ENCODE measurements around the gene NSMCE4A. TPM values are rescaled to one million over a fixed set of nuclear protein-coding genes. Genes with fewer than 3 reads are reported as not detected.
"Not testable (repeated sequence)": the region's sequence is repeated elsewhere in the genome, so short reads cannot be mapped to it uniquely, and the experiment has no call there.

Gene NSMCE4A
- total RNA-seq, 1 experiment from 2014 or later, result 62.4 TPM

DNA sequence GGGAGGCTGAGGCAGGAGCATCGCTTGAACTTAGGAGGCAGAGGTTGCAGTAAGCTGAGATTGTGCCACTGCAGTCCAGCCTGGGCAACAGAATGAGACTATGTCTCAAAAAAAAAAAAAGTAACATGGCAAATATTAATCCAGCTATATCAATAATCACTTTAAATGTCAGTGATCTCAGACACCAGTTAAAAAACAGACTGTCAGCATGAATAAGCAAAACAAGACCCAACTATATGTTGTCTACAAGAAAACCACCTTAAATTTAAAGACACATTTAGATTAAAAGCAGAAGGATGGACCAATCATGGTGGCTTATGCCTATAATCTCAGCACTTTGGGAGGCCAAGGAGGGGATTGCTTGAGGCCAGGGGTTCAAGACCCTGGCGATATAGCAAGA, 38.7 kb downstream of the NSMCE4A start:
- no peak for DNase-seq (ENCODE audit: low spot score)

DNA sequence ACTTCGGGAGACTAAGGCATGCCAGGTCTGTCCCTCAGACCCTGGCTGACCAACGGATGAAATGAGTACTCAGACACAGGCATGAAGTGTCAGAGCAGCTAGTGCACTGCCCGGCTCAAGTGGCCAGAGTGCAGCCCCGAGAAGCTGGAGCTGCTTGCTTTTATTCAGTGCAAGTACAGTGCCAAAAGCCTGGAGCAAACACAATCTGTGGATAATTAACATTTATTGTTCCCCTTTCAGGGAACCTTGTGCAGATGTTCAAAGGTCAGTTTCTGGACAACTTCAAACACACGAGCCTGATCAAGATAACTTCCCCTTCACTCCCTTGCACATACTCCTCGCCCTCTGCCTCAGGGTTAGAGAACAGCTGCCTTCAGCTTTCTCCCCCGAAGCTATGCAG, 39.3 kb downstream of the NSMCE4A start:
- no peak for DNase-seq (ENCODE audit: low spot score)

DNA sequence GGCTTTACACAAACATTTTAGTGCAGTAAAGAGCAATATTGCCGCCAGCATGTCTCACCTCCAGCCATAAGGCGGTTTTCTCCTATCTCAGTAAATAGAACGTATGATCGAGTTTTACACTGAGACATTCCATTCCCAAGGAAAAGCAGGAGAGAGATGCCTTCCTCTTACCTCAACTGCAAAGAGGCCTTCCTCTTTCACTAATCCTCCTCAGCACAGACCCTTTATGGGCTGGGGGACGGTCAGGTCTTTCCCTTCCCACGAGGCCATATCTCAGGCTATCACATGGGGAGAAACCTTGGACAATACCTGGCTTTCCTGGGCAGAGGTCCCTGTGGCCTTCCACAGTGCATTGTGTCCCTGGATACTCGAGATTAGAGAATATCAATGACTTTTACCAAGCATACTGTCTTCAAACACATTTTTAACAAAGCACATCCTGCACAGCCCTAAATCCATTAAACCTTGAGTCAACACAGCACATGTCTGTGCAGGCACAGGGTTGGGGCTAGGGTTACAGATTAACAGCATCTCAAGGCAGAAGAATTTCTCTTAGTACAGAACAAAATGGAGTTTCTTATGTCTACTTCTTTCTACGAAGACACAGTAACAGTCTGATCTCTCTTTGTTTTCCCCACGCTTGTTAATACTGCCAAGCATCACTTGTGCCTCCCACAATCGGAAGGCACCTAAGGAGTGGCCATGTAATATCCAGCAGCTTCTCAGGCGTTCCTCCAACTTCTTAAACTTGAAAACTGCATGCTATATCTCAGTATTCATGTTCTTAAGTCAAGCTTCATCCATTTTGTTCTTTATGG, 44.5 kb downstream of the NSMCE4A start:
- DNase-seq (ENCODE audit: low spot score), result not testable (repeated sequence)

DNA sequence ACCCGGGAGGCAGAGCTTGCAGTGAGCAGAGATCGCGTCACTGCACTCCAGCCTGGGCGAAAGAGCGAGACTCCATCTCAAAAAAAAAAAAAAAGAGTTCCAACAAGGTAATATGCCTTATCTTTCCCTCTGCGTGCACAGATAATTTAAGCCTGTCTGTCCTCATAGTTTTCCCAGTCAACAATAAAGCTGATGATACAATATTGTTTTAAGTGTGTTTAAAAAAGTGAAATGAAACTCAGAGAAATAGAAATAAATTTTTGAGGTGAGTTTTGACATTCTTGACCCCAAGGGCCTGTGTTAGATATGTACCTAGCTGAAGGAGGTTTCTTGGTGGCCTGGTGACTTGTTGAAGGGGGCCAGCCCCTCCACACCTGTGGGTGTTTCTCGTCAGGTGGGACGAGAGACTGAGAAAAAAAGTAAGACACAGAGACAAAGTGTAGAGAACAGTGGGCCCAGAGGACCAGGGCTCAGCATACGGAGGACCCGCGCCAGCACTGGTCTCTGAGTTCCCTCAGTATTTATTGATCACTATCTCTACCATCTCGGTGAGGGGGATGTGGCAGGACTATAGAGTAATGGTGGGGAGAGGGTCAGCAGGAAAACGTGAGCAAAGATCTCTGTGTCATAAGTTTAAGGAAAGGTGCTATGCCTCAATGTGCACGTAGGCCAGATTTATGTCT, 45.3 kb downstream of the NSMCE4A start:
- not testable (repeated sequence) for DNase-seq (ENCODE audit: low spot score)

DNA sequence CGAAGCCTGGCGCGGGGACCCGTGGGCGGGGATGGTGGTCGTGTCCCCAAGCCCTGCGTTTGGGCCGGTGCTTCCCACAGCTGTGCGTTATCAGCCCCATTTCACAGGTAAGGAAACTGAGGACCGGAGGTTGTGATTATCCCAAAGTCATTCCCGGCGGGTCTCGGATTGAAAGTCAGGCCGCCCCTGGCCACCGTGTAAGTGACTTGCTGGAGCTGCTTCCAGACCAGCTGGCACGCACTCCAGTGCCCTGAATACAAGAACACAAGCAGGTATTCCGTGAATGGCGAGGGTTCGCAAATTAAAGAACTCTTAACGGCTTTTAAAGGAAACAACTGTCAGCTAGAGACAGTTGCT, 46.5 kb downstream of the NSMCE4A start:
- DNase-seq (ENCODE audit: low spot score), result peak; percentile 17

DNA sequence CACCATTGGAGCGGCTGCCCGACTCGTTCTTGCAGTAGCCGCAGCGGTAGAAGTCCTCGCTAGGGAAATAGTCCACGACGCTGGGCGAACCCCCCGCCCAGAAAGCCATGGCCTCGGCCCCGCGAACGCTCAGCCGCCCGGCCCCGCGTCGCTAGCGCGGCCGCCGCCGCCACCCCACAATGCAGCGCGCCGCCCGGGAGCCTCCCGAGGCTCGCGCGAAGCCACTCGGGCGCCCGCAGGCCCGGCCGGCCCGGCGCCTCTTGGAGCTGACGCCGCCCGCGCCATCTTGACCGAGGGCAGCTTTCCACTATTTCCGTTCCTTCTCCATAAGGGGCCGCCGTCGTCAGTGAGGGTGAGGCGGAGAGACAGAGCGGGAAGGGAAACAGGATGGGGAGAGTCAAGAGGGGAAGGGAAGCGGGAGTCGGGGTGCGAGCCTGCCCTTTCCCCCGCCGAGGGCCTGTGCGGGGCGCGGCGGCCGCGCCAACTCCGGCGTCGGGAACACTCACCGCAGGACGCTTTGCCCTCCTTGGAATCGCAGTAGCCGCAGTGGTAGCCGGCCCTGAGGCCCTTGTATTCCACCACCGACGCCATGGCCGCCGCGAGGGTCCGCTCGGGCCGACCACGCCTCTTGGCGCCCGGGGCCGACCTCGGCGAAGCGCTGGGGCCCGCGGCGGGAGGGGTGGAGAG, 47.0 kb downstream of the NSMCE4A start, which contains the start of gene ATE1:
Gene ATE1 (minus strand): TSS at position 191 of the 687 bp plus-strand sequence. CDS start 82 bp downstream, at position 109.
- peak; percentile 84 for DNase-seq (ENCODE audit: low spot score)

DNA sequence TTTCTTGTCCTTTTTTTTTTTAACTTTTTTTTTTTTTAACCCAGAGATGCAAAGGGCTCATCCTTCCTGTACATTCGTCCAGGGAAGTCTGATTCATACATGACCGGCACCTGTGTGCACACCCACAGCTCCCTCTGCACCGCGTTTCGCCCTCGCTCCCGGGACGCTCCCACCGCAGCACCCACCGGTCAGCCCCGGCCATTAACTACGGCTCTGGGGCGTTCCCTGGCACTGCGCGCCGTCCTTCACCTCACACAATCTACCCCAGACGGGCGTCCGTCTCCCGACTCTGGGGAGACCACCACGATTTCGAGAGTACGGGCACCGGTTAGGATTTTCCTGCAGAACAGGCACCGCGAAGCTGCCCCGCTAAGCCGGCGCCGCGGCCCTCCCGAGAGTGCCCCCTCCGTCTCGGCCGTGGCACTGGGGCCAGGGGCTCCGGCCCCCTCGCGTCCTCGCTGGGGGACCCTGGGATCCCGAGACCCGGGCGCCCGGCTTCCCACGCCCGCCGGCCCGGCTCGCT, 47.6 kb downstream of the NSMCE4A start:
- DNase-seq (ENCODE audit: low spot score), result peak; percentile 17

DNA sequence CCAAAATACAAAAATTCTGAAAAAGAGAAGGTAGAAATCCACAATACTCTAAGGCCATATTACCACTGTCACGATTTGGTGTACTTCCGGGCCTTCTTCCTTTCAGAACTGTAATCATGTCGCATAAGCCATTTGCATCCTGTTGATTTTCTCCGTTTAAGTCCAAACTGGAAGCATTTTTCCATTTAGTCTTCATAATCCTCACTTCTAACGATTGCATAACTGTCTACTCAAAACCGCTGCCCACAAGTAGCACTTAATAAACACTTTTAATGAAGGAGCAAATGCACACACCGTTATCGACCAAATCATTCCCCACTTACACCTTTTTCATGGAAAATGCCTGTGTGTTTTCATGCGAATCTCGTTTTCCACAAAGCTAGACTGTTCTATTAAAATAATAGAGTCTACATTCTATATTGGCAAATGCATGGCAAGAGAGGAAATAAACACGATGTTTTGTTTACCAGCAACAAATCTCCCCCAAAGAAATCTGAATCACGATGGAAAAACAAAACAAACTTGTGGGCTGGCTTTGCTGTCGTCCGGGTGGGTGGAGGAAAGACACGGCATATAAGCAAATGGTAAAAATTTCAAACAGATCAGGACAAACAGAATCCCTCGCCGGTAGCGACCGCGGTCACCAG, 48.2 kb downstream of the NSMCE4A start:
- DNase-seq (ENCODE audit: low spot score), result no peak

DNA sequence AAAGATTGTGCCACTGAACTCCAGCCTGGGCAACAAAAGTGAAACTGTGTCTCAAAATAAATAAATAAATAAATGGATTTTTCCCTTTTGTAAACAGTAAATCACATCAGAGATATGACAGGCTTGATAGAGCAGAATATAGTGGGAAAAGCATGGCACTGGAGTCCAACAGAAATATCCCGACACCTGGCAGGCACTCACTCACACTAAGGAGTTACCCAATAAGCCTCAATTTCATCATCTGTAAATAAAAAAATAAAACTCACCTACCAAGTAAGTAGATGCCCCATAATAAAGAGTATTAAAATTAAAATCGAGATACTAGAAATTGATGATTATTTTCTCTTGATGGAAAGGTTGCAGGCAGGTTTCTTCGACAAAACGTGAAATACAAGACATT, 48.9 kb downstream of the NSMCE4A start:
- DNase-seq (ENCODE audit: low spot score), result no peak

DNA sequence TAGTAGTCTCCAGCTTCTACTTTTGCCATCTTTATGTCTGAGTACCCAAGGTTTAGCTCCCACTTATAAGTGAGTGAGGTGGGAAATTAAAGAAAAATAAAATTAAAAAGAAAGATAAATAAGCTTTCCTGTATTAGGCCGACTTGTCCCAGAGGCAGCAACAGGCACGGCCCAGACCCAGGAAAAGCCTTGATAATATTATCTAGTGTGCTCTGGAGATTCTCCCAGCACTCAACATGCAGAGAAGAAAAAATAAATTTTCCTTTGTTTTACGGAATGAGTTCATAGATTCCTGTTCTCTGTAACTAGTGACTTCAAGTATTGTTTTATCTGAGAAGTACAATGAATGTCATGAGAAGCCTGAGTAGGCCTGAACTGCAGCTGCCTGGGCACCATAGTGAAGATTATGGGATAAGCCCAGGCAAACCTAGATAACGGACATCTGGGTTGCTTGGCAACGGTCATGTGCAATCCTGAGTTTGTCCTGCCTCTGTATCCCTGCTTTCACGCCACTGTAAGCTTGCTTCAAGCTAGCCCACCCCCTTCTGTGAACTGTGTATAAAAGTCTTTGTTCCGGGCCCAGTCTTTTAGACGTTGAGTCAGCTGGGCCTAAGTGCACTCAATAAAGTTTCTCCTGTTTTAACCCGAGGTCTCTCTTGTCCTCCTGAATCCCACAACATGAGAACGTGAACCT, 53.6 kb downstream of the NSMCE4A start:
- no peak for DNase-seq (ENCODE audit: low spot score)

DNA sequence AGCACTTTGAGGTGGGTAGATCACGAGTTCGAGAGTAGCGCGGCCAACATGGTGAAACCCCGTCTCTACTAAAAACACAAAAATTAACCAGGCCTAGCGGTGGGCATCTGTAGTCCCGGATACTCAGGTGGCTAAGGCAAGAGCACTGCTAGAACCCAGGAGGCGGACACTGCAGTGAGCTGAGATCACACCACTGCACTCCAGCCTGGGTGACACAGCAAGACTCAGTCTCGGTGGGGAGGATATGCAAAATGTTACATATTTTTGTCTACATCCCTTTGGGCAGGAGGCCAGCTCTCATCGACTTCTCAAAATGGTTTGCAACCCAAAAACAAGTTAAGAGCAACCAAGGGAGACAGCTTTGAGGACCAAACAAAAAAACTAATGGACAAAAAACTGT, 55.4 kb downstream of the NSMCE4A start:
- DNase-seq (ENCODE audit: low spot score), result no peak

DNA sequence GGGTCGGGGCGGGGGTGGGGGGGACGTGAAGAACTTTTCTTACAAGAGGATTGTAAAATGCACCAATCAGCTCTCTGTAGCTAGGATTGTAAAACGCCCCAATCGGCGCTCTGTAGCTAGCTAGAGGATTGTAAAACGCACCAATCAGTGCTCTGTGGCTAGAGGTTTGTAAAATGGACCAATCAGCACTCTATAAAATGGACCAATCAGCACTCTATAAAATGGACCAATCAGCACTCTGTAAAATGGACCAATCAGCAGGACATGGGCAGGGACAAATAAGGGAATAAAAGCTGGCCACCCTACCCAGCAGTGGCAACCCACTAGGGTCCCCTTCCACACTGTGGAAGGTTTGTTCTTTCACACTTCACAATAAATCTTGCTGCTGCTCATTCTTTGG, 56.2 kb downstream of the NSMCE4A start:
- not testable (repeated sequence) for DNase-seq (ENCODE audit: low spot score)

DNA sequence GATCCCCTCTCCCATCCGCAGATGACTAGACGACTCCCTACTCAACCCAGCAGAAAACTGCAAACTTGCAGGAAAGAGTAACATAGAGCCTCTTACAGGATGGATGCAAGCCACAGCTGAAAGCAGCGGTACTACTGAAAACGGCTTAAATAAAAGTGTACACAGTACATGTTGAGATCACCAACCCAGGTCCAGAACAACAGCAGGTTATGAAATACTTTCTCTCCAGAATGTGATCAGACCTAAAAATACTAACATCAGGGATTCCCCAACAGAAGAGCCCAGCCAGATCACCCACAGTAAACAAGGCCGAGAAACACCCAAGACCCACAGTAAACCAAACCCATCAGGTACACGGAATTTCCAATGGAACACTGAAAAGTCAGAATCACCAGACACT, 60.4 kb downstream of the NSMCE4A start:
- no peak for DNase-seq (ENCODE audit: low spot score)

DNA sequence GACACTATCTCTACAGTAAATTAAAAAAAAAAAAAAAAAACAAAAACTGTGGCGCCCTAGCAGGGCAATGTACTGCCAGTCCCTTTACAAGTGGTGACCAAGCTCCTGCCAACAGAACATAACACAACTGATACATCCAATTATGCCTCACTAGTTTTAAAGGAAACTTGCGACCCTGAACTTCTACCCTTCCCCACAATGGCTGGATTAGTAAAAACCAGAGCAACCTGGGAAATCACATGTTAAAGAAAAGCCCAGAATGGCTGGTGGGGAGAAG, 63.7 kb downstream of the NSMCE4A start:
- no peak for DNase-seq (ENCODE audit: low spot score)

DNA sequence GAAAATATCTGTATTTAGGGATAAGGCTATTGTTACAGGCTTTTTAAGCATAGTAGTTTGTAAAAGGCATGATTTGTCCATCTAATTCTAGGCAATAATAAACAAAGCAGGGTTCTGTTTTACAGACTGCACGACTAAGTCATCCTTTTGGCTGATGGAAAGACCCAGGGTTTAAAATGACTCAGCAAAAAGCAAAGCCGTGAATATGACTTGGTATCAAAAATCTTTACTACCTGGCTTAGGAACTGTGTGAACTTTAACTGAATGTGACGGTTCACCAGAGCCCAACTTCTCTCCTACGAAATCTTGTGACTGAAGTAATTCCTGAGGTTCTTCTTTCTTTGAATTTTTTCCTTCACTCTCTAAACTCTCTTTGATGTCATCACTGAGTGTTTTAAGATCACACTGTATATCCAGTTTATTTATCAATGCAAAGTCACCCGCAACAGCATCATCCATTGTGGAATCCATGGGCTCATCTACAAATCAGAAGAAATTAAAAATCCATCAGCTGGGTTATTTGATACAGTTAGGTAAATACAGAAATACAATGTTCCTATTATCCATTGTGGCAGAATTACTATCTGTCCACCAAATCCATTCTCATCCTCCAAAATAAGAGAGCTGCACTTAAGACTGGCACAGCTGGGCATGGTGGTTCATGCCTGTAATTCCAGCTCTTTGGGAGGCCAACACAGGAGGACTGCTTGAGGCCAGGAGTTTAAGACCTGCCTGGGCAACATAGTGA, 64.2 kb downstream of the NSMCE4A start:
- peak; percentile 47 for DNase-seq (ENCODE audit: low spot score)

Other genes with a start within 250 kb of the NSMCE4A start
- gene ATE1, start 47.2 kb downstream of the NSMCE4A start, total RNA-seq (2014; rRNA removed; shearing (Covaris generic)), result 11.1 and 25.7 TPM in 2 replicates
- 1.8 and 3.0 TPM in 2 replicates for gene TACC2, start 13.9 kb upstream of the NSMCE4A start, total RNA-seq (2014; rRNA removed; shearing (Covaris generic))